Endothelial cell of hepatic sinusoid (primary cell): ENCODE data around the gene SMARCB1.

Source experiments
- in situ Hi-C: cut with HindIII; loops from 2 replicates; pipeline ENCODE4 v1.10.0; 2017; ENCODE audit warnings: low sequenced_read_pairs

SMARCB1 gene

DNA sequence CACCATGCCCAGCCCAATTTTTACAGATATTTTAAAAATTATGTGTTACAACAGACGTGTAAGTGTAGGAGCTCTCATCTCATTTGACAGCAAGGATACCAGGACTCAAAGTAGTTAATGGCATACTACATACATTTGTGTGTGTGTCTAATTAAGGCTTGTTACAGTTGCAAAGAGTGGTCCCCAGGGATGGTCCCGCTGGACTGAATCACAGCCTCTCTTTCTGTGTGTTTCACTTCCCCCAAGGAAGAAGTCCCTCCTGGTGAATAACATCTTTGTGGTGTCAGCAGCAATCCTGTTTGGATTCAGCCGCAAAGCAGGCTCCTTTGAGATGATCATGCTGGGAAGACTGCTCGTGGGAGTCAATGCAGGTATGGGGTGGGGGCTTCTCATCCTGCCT lies 88.1 kb downstream of the SMARCB1 start:
- in situ Hi-C loops = loop anchor here (10.0 kb wide), 1 partner anchor 60 kb away; no protein-coding TSS in a partner anchor

DNA sequence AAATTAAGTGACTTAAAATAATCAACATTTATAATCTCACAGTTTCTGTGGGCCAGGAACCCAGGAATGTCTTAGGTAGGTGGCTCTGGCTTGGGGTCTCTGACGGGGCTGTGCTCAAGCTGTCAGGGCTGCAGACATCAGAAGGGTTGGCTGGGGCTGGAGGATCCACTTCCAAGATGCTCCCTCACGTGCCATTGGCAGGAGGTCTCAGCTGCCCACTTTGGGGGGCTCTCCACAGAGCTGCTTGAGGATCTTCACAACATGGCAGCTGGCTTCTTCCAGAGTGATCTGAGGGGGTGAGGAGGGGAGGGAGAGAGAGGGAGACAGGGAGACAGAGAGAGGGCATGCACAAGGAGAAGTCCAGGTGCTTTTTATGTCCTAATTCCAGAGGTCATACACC lies 89.0 kb downstream of the SMARCB1 start:
- in situ Hi-C loops = loop anchor here (10.0 kb wide), 1 partner anchor 61 kb away; no protein-coding TSS in a partner anchor

DNA sequence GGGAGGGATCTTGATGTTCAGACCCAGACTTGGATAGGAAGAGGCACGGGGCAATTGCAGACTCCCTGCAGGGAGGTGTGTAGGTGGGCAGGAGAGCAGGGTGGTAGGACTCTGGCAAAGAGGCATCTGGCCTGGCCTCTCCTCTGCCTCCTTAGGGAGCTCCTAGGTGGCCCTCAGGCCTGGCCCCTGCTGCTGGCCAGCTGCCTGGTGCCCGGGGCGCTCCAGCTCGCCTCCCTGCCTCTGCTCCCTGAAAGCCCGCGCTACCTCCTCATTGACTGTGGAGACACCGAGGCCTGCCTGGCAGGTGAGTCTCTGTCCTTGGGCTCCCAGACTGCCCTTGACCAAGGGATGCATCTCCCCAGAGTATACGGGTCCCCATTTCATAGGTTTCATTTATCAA lies 90.8 kb downstream of the SMARCB1 start:
- in situ Hi-C loops = loop anchor here (10.0 kb wide), 1 partner anchor 63 kb away; no protein-coding TSS in a partner anchor

DNA sequence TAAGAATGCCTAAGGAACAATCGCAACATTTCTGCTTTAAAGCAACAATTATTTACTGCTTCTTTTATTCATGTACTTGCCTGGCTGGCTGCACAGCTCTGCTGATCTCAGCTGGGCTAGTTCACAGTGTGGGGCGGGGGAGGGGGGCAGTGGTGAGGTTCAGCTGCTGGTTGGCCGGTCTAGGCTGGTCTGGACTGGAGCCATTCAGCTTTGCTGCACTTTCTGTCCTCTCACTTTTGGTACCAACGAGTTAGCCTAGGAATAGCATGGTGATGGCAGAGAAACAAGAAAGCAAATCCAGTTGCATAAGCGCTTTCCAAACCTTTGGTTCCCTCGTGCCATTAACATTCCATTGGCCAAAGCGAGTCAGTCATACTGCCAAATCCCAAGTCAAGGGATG lies 91.5 kb downstream of the SMARCB1 start:
- in situ Hi-C loops = loop anchor here (10.0 kb wide), 1 partner anchor 63 kb away; no protein-coding TSS in a partner anchor

DNA sequence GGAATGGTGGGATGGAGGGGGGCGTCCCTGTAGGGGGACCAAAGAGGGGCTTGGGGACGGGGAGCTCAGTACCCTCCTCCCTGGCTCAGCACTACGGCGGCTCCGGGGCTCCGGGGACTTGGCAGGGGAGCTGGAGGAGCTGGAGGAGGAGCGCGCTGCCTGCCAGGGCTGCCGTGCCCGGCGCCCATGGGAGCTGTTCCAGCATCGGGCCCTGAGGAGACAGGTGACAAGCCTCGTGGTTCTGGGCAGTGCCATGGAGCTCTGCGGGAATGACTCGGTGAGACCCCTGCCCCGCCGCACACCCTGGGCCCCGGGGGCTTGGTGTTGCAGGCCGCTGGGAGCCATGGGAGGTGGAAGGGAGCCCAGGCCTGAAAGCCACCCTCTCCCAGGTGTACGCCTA lies 95.6 kb downstream of the SMARCB1 start:
- in situ Hi-C loops = no loop called here

DNA sequence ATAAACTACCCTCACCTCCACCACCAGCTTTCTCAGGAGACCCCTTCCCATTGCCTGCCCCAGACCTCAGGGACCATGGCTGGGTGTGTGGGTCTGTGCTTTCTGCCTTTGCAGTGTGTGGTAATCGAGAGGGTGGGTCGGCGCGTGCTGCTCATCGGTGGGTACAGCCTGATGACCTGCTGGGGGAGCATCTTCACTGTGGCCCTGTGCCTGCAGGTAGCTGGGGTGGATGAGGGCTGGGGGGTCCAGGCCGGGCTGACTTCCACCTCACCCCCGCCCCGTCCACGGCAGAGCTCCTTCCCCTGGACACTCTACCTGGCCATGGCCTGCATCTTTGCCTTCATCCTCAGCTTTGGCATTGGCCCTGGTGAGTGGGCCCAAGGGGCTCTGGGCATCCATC lies 96.9 kb downstream of the SMARCB1 start:
- in situ Hi-C loops = no loop called here

DNA sequence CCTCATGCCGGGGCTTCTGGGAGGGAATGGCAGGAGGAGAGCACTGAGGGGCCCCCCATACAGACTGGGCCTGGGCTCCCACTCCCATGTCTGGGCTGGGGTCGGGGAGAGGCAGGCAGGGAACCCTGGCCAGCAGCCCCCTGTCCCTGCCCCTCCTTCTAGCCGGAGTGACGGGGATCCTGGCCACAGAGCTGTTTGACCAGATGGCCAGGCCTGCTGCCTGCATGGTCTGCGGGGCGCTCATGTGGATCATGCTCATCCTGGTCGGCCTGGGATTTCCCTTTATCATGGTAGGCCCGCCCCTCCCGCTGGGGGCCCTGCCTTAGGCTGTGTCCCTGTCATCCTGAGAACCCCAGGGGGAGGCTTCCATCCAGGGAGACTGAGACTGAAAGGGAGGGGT lies 97.4 kb downstream of the SMARCB1 start:
- in situ Hi-C loops = no loop called here
